Heart right ventricle (tissue), 16 donors: Measurements from ENCODE around the gene VPS8. TPM values are rescaled to one million over a fixed set of nuclear protein-coding genes. Genes with fewer than 3 reads are reported as not detected.
A peak's percentile ranks its signal among the peaks of the same experiment; 100 is the strongest.

ENCODE experiments used
- ATAC-seq, 8 donors: fragments of 200-7000 bp; cut with Tn5 transposase; one replicate each; pipeline ENCODE4 v1.9.1; 2020; ENCODE audit warnings: mild to moderate bottlenecking in 8 of 8, moderate library complexity in 8 of 8, moderate number of reproducible peaks in 1 of 8
- DNase-seq, 2 donors: peaks; one replicate each; pipeline ENCODE4 v3.0.0-alpha.2; 2020
- H3K27ac ChIP-seq, 10 donors: fragments of 200-600 bp; sonication (generic) in 2 of 10; one replicate each; pipeline versions ENCODE4 v1.5.0 to v1.8.0; 2020 to 2022; ENCODE audit warnings: mild to moderate bottlenecking in 3 of 10
- H3K27me3 ChIP-seq, 7 donors: fragments of 200-600 bp; one replicate each; pipeline ENCODE4 v1.8.0; 2021 to 2022; ENCODE audit warnings: mild to moderate bottlenecking in 2 of 7
- H3K36me3 ChIP-seq, 9 donors: fragments of 200-600 bp; sonication (generic) in 1 of 9; one replicate each; pipeline versions ENCODE4 v1.5.0 to v1.8.0; 2020 to 2022; ENCODE audit warnings: mild to moderate bottlenecking in 2 of 9
- H3K4me1 ChIP-seq, 9 donors: fragments of 200-600 bp; sonication (generic) in 1 of 9; one replicate each; pipeline versions ENCODE4 v1.5.0 to v1.8.0; 2020 to 2022; ENCODE audit warnings: mild to moderate bottlenecking in 4 of 9
- H3K4me3 ChIP-seq, 10 donors: fragments of 200-600 bp; sonication (generic) in 2 of 10; one replicate each; pipeline versions ENCODE4 v1.5.0 to v1.8.0; 2020 to 2022; ENCODE audit warnings: mild to moderate bottlenecking in 7 of 10, moderate library complexity in 2 of 10
- H3K9me3 ChIP-seq, 11 donors: fragments of 200-600 bp in 10 of 11; sonication (generic) in 2 of 11; one replicate each; pipeline versions ENCODE4 v1.5.0 to v1.8.0; 2013 to 2022; ENCODE audit warnings: mild to moderate bottlenecking in 2 of 11, control low read depth in 1 of 11, moderate library complexity in 1 of 11
- CTCF ChIP-seq, 9 donors: fragments of 200-600 bp; sonication (generic) in 2 of 9; IDR thresholded peaks; one replicate each; pipeline versions ENCODE4 v1.5.0 to v1.8.0; 2021 to 2022; ENCODE audit warnings: antibody characterized with exemption in 9 of 9, mild to moderate bottlenecking in 5 of 9, moderate library complexity in 1 of 9
- WGBS, 2 donors: extraction: QIAGEN DNeasy Blood & Tissue Kit; methylation state at CpG; one replicate each; pipeline ENCODE4 v1.1.7; 2013; ENCODE audit warnings: inconsistent platforms in 1 of 2; 5-methylcytosine and 5-hydroxymethylcytosine counted together
- intact Hi-C, 10 donors: fragments of 100-400 bp; cut with DNase I; formaldehyde crosslinking; loops; one replicate each; pipeline versions ENCODE4 v1.11.1 to v1.14.2; 2022
- polyA plus RNA-seq, 2 donors: library from polyadenylated mRNA; stranded (reverse); fragments of 200-250 nt; gene quantifications; one replicate each; pipeline ENCODE4 v1.2.3, GENCODE V29; 2013
- total RNA-seq, 10 donors: library from RNA; stranded (reverse); fragmentation: NEBNext Ultra II Directional in 3 of 10; extraction: Animal tissue kit (Norgen Biotek cat#: 25700) in 3 of 10; gene quantifications; one replicate each; pipeline versions ENCODE4 v1.2.1 to v1.2.4, GENCODE V29; 2021 to 2023
- donor health status: Arrhythmogenic right ventricular cardiomyopathy.
- donor health status: ischemic (EF 13 %, LVEDD 7.1; RV severe dilation, severe dysfunction).
- donor health status: healthy with polysubstance abuse.
- donor health status: DM: no; HTN: yes; CAD: no.
- donor health status: DM: no; HTN: no; CAD: no.
- donor health status: ischemic (EF 25% LVEDD 6.9; RV normal size, moderate dysfunction).
- donor health status: ischemic (EF 25% LVEDD 5.7; RV mildly dilated, moderate dysfunction).
- donor health status: healthy.
- donor health status: DM: yes; HTN: yes; CAD: no.
- donor health status: Ischemic cardiomyopathy.
- donor health status: ischemic (EF 35%, LVEDD 5.7; RV mildly dilated, moderate dysfunction).
- donor health status: nonischemic (EF 11% LVEDD 7.7; RV severe dilation, severe dysfunction).
- donor health status: DM: yes; HTN: yes; CAD: no.
- donor health status: PGD.
- donor health status: ischemic (EF 29% LVEDD 5.4; RV normal size, mild dysfunction).
- donor health status: nonischemic (EF 23%, LVEDD 6.1; RV moderate dilation, normal function).

VPS8 gene
- total and polyA plus RNA-seq, 12 donors: 11.1 to 123 (median 80.6) TPM

- Histone ChIP-seq H3K27me3 (no peaks in the 10 kb centered on the region), H3K4me1 (peaks cover 0 to 13% (median 0%) of the 10 kb centered on the region in 9 donors), H3K27ac (peak overlapping the region in 3 of 10 donors; percentile 10 to 45 (median 23)), H3K9me3 (peaks cover 0 to 18% (median 3%) of the 10 kb centered on the region in 11 donors), H3K36me3 (peaks cover 0 to 71% (median 9%) of the 10 kb centered on the region in 9 donors), H3K4me3 (no peak overlapping the region)
- ATAC-seq: peak in 6 of 8 donors; percentile 39 to 71 (median 60)
- intact Hi-C loops: no loop called here
- 73 to 80% methylated on average over 14 of the region's 14 CpGs for WGBS, 2 donors
- no peak for TF ChIP-seq CTCF (IDR thresholded peaks at IDR 0.05)
- peak in 1 of 2 donors; percentile 17 for DNase-seq
Measured at GRCh38 chr3:184907681-184908649, 96.0 kb downstream of the VPS8 start.

- 80 to 91% methylated on average over 4 of the region's 4 CpGs for WGBS, 2 donors
- H3K27ac ChIP-seq: peak overlapping the region in 1 of 10 donors; percentile 45
- no peak for TF ChIP-seq CTCF (IDR thresholded peaks at IDR 0.05)
- peaks cover 0 to 13% (median 0%) of the 10 kb centered on the region in 9 donors for H3K4me1 ChIP-seq
- no peak for ATAC-seq
- no peaks in the 10 kb centered on the region for H3K27me3 ChIP-seq
- peaks cover 0 to 68% (median 7%) of the 10 kb centered on the region in 9 donors for H3K36me3 ChIP-seq
- peaks cover 0 to 18% (median 3%) of the 10 kb centered on the region in 11 donors for H3K9me3 ChIP-seq
- intact Hi-C loops: no loop called here
- H3K4me3 ChIP-seq: no peak overlapping the region
- DNase-seq: no peak
Measured at GRCh38 chr3:184908859-184909258, 96.9 kb downstream of the VPS8 start.

GRCh38 chr3:184910664-184911063 is 98.7 kb downstream of the VPS8 start:
- ATAC-seq (no peak), DNase-seq (no peak)
- peaks cover 0 to under 1% (median 0%) of the 10 kb centered on the region in 11 donors for H3K9me3 ChIP-seq
- H3K27ac ChIP-seq: no peak overlapping the region
- no peak for TF ChIP-seq CTCF (IDR thresholded peaks at IDR 0.05)
- H3K36me3 ChIP-seq: peaks cover 0 to 72% (median 9%) of the 10 kb centered on the region in 9 donors
- no peak overlapping the region for H3K4me3 ChIP-seq
- intact Hi-C loops: loop anchor here in 1 of 10 donors (10.0 kb wide), 1 partner anchor 264 kb away; no protein-coding TSS in a partner anchor
- no peaks in the 10 kb centered on the region for H3K27me3 ChIP-seq
- H3K4me1 ChIP-seq: peaks cover 0 to 13% (median 0%) of the 10 kb centered on the region in 9 donors
- WGBS, 2 donors: 96% methylated on average over 6 of the region's 6 CpGs

- Histone ChIP-seq H3K36me3 (peaks cover 0 to 77% (median 10%) of the 10 kb centered on the region in 9 donors), H3K4me3 (no peak overlapping the region), H3K27me3 (no peaks in the 10 kb centered on the region), H3K4me1 (peaks cover 0 to 13% (median 0%) of the 10 kb centered on the region in 9 donors), H3K9me3 (no peaks in the 10 kb centered on the region), H3K27ac (no peak overlapping the region)
- intact Hi-C loops: loop anchor here in 1 of 10 donors (10.0 kb wide), 1 partner anchor 263 kb away; no protein-coding TSS in a partner anchor
- ATAC-seq: no peak
- no peak for DNase-seq
- WGBS, 2 donors: 85 to 90% methylated on average over 4 of the region's 4 CpGs
- TF ChIP-seq CTCF (IDR thresholded peaks at IDR 0.05): no peak
Measured at GRCh38 chr3:184911570-184911969, 99.6 kb downstream of the VPS8 start.
